ENCODE results near the gene IL34.

IL34 gene

GRCh38 chr16:70701596-70701995 lies 55.2 kb downstream of the IL34 start:
- FAIRE-seq (no peak), DNase-seq (ENCODE audit: insufficient read length, low spot score) (no peak)
- TF ChIP-seq SPI1 (IDR thresholded peaks at IDR 0.05; ENCODE audit: low read depth, low read length) (no peak), POU2F2 (IDR thresholded peaks at IDR 0.05; ENCODE audit: low read depth, low read length) (no peak), POLR2AphosphoS5 (IDR thresholded peaks at IDR 0.05; ENCODE audit: low read depth, low read length) (no peak), TAF1 (IDR thresholded peaks at IDR 0.05; ENCODE audit: low read depth, low read length) (no peak), PAX5 (IDR thresholded peaks at IDR 0.05; ENCODE audit: insufficient read depth, low read length, severe bottlenecking) (no peak), POLR2A (IDR thresholded peaks at IDR 0.05; ENCODE audit: low read depth, low read length) (no peak)

- FAIRE-seq (no peak), DNase-seq (ENCODE audit: insufficient read length, low spot score) (no peak)
- no peak for TF ChIP-seq POLR2A (IDR thresholded peaks at IDR 0.05; ENCODE audit: low read depth, low read length)
- TF ChIP-seq TAF1 (IDR thresholded peaks at IDR 0.05; ENCODE audit: low read depth, low read length) = no peak
- TF ChIP-seq PAX5 (IDR thresholded peaks at IDR 0.05; ENCODE audit: insufficient read depth, low read length, severe bottlenecking) = no peak
Measured at GRCh38 chr16:70701998-70702397, 55.6 kb downstream of the IL34 start.

- TF ChIP-seq POLR2A (IDR thresholded peaks at IDR 0.05; ENCODE audit: low read depth, low read length) = no peak
- TF ChIP-seq SPI1 (IDR thresholded peaks at IDR 0.05; ENCODE audit: low read depth, low read length) = no peak
- TF ChIP-seq POLR2AphosphoS5 (IDR thresholded peaks at IDR 0.05; ENCODE audit: low read depth, low read length) = no peak
- no peak for TF ChIP-seq PAX5 (IDR thresholded peaks at IDR 0.05; ENCODE audit: insufficient read depth, low read length, severe bottlenecking)
- no peak for TF ChIP-seq POU2F2 (IDR thresholded peaks at IDR 0.05; ENCODE audit: low read depth, low read length)
- TF ChIP-seq TAF1 (IDR thresholded peaks at IDR 0.05; ENCODE audit: low read depth, low read length) = no peak
- FAIRE-seq (no peak), DNase-seq (ENCODE audit: insufficient read length, low spot score) (no peak)
Measured at GRCh38 chr16:70702624-70703023, 56.3 kb downstream of the IL34 start.

GRCh38 chr16:70703041-70703834 lies 56.9 kb downstream of the IL34 start:
- FAIRE-seq (no peak), DNase-seq (ENCODE audit: insufficient read length, low spot score) (no peak)
- TF ChIP-seq POLR2A (IDR thresholded peaks at IDR 0.05; ENCODE audit: low read depth, low read length) (no peak), SPI1 (IDR thresholded peaks at IDR 0.05; ENCODE audit: low read depth, low read length) (no peak), POU2F2 (IDR thresholded peaks at IDR 0.05; ENCODE audit: low read depth, low read length) (no peak), POLR2AphosphoS5 (IDR thresholded peaks at IDR 0.05; ENCODE audit: low read depth, low read length) (no peak), PAX5 (IDR thresholded peaks at IDR 0.05; ENCODE audit: insufficient read depth, low read length, severe bottlenecking) (no peak), TAF1 (IDR thresholded peaks at IDR 0.05; ENCODE audit: low read depth, low read length) (no peak)

GRCh38 chr16:70703835-70704381 lies 57.5 kb downstream of the IL34 start:
- no peak for TF ChIP-seq POLR2A (IDR thresholded peaks at IDR 0.05; ENCODE audit: low read depth, low read length)
- TF ChIP-seq POU2F2 (IDR thresholded peaks at IDR 0.05; ENCODE audit: low read depth, low read length) = no peak
- no peak for TF ChIP-seq TAF1 (IDR thresholded peaks at IDR 0.05; ENCODE audit: low read depth, low read length)
- TF ChIP-seq SPI1 (IDR thresholded peaks at IDR 0.05; ENCODE audit: low read depth, low read length) = no peak
- no peak for TF ChIP-seq PAX5 (IDR thresholded peaks at IDR 0.05; ENCODE audit: insufficient read depth, low read length, severe bottlenecking)
- no peak for TF ChIP-seq POLR2AphosphoS5 (IDR thresholded peaks at IDR 0.05; ENCODE audit: low read depth, low read length)
- DNase-seq (ENCODE audit: insufficient read length, low spot score) (no peak), FAIRE-seq (no peak)

- TF ChIP-seq POLR2AphosphoS5 (IDR thresholded peaks at IDR 0.05; ENCODE audit: low read depth, low read length) = no peak
- no peak for TF ChIP-seq POU2F2 (IDR thresholded peaks at IDR 0.05; ENCODE audit: low read depth, low read length)
- TF ChIP-seq PAX5 (IDR thresholded peaks at IDR 0.05; ENCODE audit: insufficient read depth, low read length, severe bottlenecking) = no peak
- no peak for TF ChIP-seq TAF1 (IDR thresholded peaks at IDR 0.05; ENCODE audit: low read depth, low read length)
- no peak for TF ChIP-seq SPI1 (IDR thresholded peaks at IDR 0.05; ENCODE audit: low read depth, low read length)
- TF ChIP-seq POLR2A (IDR thresholded peaks at IDR 0.05; ENCODE audit: low read depth, low read length) = no peak
- DNase-seq (ENCODE audit: insufficient read length, low spot score) (no peak), FAIRE-seq (no peak)
Measured at GRCh38 chr16:70704586-70704985, 58.2 kb downstream of the IL34 start.

- DNase-seq (ENCODE audit: insufficient read length, low spot score) = no peak
- FAIRE-seq = no peak
- TF ChIP-seq POLR2AphosphoS5 (IDR thresholded peaks at IDR 0.05; ENCODE audit: low read depth, low read length) (no peak), SPI1 (IDR thresholded peaks at IDR 0.05; ENCODE audit: low read depth, low read length) (no peak), POLR2A (IDR thresholded peaks at IDR 0.05; ENCODE audit: low read depth, low read length) (no peak), PAX5 (IDR thresholded peaks at IDR 0.05; ENCODE audit: insufficient read depth, low read length, severe bottlenecking) (no peak), POU2F2 (IDR thresholded peaks at IDR 0.05; ENCODE audit: low read depth, low read length) (no peak)
Measured at GRCh38 chr16:70705056-70705455, 58.7 kb downstream of the IL34 start.

- DNase-seq (ENCODE audit: insufficient read length, low spot score) = no peak
- FAIRE-seq = no peak
- TF ChIP-seq TAF1 (IDR thresholded peaks at IDR 0.05; ENCODE audit: low read depth, low read length) (no peak), POLR2A (IDR thresholded peaks at IDR 0.05; ENCODE audit: low read depth, low read length) (no peak)
Measured at GRCh38 chr16:70706948-70707465, 60.6 kb downstream of the IL34 start.

- DNase-seq (ENCODE audit: insufficient read length, low spot score) = no peak
Measured at GRCh38 chr16:70708366-70709246, 62.2 kb downstream of the IL34 start.

More at GRCh38 chr16:70708366-70709246, 62.2 kb downstream of the IL34 start:
- no peak for TF ChIP-seq SPI1 (IDR thresholded peaks at IDR 0.05; ENCODE audit: low read depth, low read length)
- no peak for FAIRE-seq

Data from GM12891 (cell line).